Prostate gland (tissue), 2 donors: ENCODE data around the gene RNF10. TPM values are rescaled to one million over a fixed set of nuclear protein-coding genes. Genes with fewer than 3 reads are reported as not detected.

Experiments
- DNase-seq: peaks from one replicate; pipeline ENCODE4 v3.0.0-alpha.2; 2019; ENCODE audit warnings: low spot score
- H3K27ac ChIP-seq, 2 donors: fragments of 200-600 bp; sonication (generic); 2 replicates each; pipeline ENCODE4 v1.5.1; 2017 to 2019
- H3K27me3 ChIP-seq: fragments of 200-600 bp; sonication (generic); replicated peaks from 2 replicates; pipeline ENCODE4 v1.5.1; 2019; ENCODE audit not compliant: insufficient read depth
- H3K36me3 ChIP-seq, 2 donors: fragments of 200-600 bp; sonication (generic); 1 replicate in 1 of 2; 2 replicates in 1 of 2; pipeline versions ENCODE4 v1.5.1 to v1.8.1; 2017 to 2019
- H3K4me1 ChIP-seq: fragments of 200-600 bp; sonication (generic); replicated peaks from 2 replicates; pipeline ENCODE4 v1.5.1; 2019
- H3K4me3 ChIP-seq, 2 donors: fragments of 200-600 bp; sonication (generic); 2 replicates each; pipeline ENCODE4 v1.5.1; 2017 to 2019
- H3K9me3 ChIP-seq: fragments of 200-600 bp; sonication (generic); 2 replicates; pipeline ENCODE4 v1.5.1; 2017
- CTCF ChIP-seq, 4 experiments: fragments of 200-600 bp in 2 of 4; fragments of 450-650 bp in 2 of 4; sonication (generic) in 2 of 4; IDR thresholded peaks; 1 replicate in 3 of 4; 2 replicates in 1 of 4; pipeline ENCODE4 v1.5.1; 2016 to 2019; ENCODE audit warnings: antibody characterized with exemption in 4 of 4, mild to moderate bottlenecking in 2 of 4, moderate library complexity in 2 of 4
- POLR2A ChIP-seq: fragments of 450-650 bp; IDR thresholded peaks from one replicate; pipeline ENCODE4 v1.6.1; 2016; ENCODE audit warnings: antibody characterized with exemption, mild to moderate bottlenecking
- POLR2AphosphoS5 ChIP-seq: sonication (generic); formaldehyde crosslinking; IDR thresholded peaks from one replicate; pipeline ENCODE4 v1.6.1; 2017; ENCODE audit warnings: antibody characterized with exemption
- WGBS: methylation state at CpG from one replicate; pipeline ENCODE4 v1.1.5; 2018; 5-methylcytosine and 5-hydroxymethylcytosine counted together
- intact Hi-C: fragments of 100-400 bp; cut with DNase I; formaldehyde crosslinking; loops from one replicate; pipeline ENCODE4 v1.14.2; 2022
- total RNA-seq, 2 donors: library from RNA; depleted of rRNA; stranded (reverse); fragments of >200 nt; gene quantifications; one replicate each; pipeline ENCODE4 v1.1.0, GENCODE V29; 2016

Gene RNF10
- total RNA-seq, 2 donors from 2014 or later = 95.3 to 251 TPM

- Histone ChIP-seq H3K4me1 (peaks cover 11% of the 10 kb centered on the region), H3K27me3 (no peaks in the 10 kb centered on the region), H3K4me3 (no peak overlapping the region), H3K36me3 (no peaks in the 10 kb centered on the region), H3K9me3 (no peaks in the 10 kb centered on the region), H3K27ac (peak overlapping the region; percentile 69 to 93)
- TF ChIP-seq CTCF (IDR thresholded peaks at IDR 0.05) = no peak
- TF ChIP-seq POLR2AphosphoS5 = no peak
- no peak for TF ChIP-seq POLR2A
- 60% methylated on average over 1 of the region's 1 CpG for WGBS
- DNase-seq = no peak
- intact Hi-C loops = no loop called here
Observed at GRCh38 chr12:120539303-120539702, 5.1 kb downstream of the RNF10 start.

- DNase-seq = no peak
- Histone ChIP-seq H3K4me3 (no peak overlapping the region), H3K36me3 (no peaks in the 10 kb centered on the region), H3K27ac (peak overlapping the region; percentile 24 to 46), H3K27me3 (no peaks in the 10 kb centered on the region), H3K9me3 (no peaks in the 10 kb centered on the region), H3K4me1 (peaks cover 14% of the 10 kb centered on the region)
- intact Hi-C loops = no loop called here
- 16% methylated on average over 3 of the region's 3 CpGs for WGBS
- no peak for TF ChIP-seq POLR2A
- TF ChIP-seq CTCF (IDR thresholded peaks at IDR 0.05) = no peak
- peak; percentile 26 for TF ChIP-seq POLR2AphosphoS5
Observed at GRCh38 chr12:120540445-120540844, 6.3 kb downstream of the RNF10 start.

GRCh38 chr12:120542166-120542565 is 8.0 kb downstream of the RNF10 start:
- intact Hi-C loops = no loop called here
- WGBS = 98% methylated on average over 5 of the region's 5 CpGs

GRCh38 chr12:120544691-120545090 is 10.5 kb downstream of the RNF10 start:
- Histone ChIP-seq H3K36me3 (peaks cover 0 to 6% of the 10 kb centered on the region in 2 donors), H3K4me3 (no peak overlapping the region), H3K4me1 (peaks cover 3% of the 10 kb centered on the region), H3K9me3 (no peaks in the 10 kb centered on the region), H3K27ac (no peak overlapping the region), H3K27me3 (no peaks in the 10 kb centered on the region)
- intact Hi-C loops = no loop called here
- 85% methylated on average over 3 of the region's 3 CpGs for WGBS
- TF ChIP-seq POLR2A = no peak
- TF ChIP-seq CTCF (IDR thresholded peaks at IDR 0.05) = no peak
- TF ChIP-seq POLR2AphosphoS5 = no peak
- DNase-seq = no peak

More at GRCh38 chr12:120542166-120542565, 8.0 kb downstream of the RNF10 start:
- no peak for DNase-seq
- Histone ChIP-seq H3K9me3 (no peaks in the 10 kb centered on the region), H3K4me3 (no peak overlapping the region), H3K4me1 (peaks cover 11% of the 10 kb centered on the region), H3K27me3 (no peaks in the 10 kb centered on the region), H3K36me3 (peaks cover 0 to 5% of the 10 kb centered on the region in 2 donors), H3K27ac (no peak overlapping the region)
- no peak for TF ChIP-seq POLR2AphosphoS5
- TF ChIP-seq POLR2A = no peak
- TF ChIP-seq CTCF (IDR thresholded peaks at IDR 0.05) = no peak

GRCh38 chr12:120546050-120546386 is 11.9 kb downstream of the RNF10 start:
- intact Hi-C loops = no loop called here
- peak overlapping the region in 1 of 2 donors; percentile 58 for H3K27ac ChIP-seq
- peak; percentile 32 for TF ChIP-seq POLR2AphosphoS5
- TF ChIP-seq CTCF (IDR thresholded peaks at IDR 0.05) = no peak
- TF ChIP-seq POLR2A = no peak
- H3K4me3 ChIP-seq = no peak overlapping the region
- peaks cover 3% of the 10 kb centered on the region for H3K4me1 ChIP-seq
- H3K27me3 ChIP-seq = no peaks in the 10 kb centered on the region
- WGBS = 27% methylated on average over 3 of the region's 3 CpGs
- H3K9me3 ChIP-seq = no peaks in the 10 kb centered on the region
- H3K36me3 ChIP-seq = peaks cover 0 to 6% of the 10 kb centered on the region in 2 donors
- DNase-seq = no peak
